Activated gamma-delta T cell (primary cell): ENCODE data around the gene KRTAP10-12.

Experiments
- DNase-seq: peaks from one replicate; lab custom pipeline; 2025; lab: John Stamatoyannopoulos, UW

Gene KRTAP10-12

GRCh38 chr21:44712203-44713028 is 15.4 kb downstream of the KRTAP10-12 start:
- no peak for DNase-seq

GRCh38 chr21:44713130-44713529 is 16.2 kb downstream of the KRTAP10-12 start:
- no peak for DNase-seq

- DNase-seq, result no peak
Measured at GRCh38 chr21:44713846-44714245, 16.9 kb downstream of the KRTAP10-12 start.

- DNase-seq, result no peak
Measured at GRCh38 chr21:44714905-44715304, 17.9 kb downstream of the KRTAP10-12 start.

GRCh38 chr21:44716984-44717383 is 20.0 kb downstream of the KRTAP10-12 start:
- DNase-seq, result no peak

GRCh38 chr21:44718093-44718492 is 21.1 kb downstream of the KRTAP10-12 start:
- DNase-seq, result no peak

GRCh38 chr21:44718571-44718970 is 21.6 kb downstream of the KRTAP10-12 start:
- no peak for DNase-seq

- no peak for DNase-seq
Measured at GRCh38 chr21:44720170-44720569, 23.2 kb downstream of the KRTAP10-12 start.

GRCh38 chr21:44722731-44723130 is 25.8 kb downstream of the KRTAP10-12 start:
- no peak for DNase-seq

- no peak for DNase-seq
Measured at GRCh38 chr21:44723177-44724131, 26.5 kb downstream of the KRTAP10-12 start.

GRCh38 chr21:44724196-44724595 is 27.2 kb downstream of the KRTAP10-12 start:
- DNase-seq, result no peak

- no peak for DNase-seq
Measured at GRCh38 chr21:44724926-44725325, 28.0 kb downstream of the KRTAP10-12 start.

- no peak for DNase-seq
Measured at GRCh38 chr21:44726826-44727225, 29.9 kb downstream of the KRTAP10-12 start.

- no peak for DNase-seq
Measured at GRCh38 chr21:44727321-44727720, 30.3 kb downstream of the KRTAP10-12 start.

- DNase-seq, result no peak
Measured at GRCh38 chr21:44727757-44728156, 30.8 kb downstream of the KRTAP10-12 start.

GRCh38 chr21:44728716-44729115 is 31.7 kb downstream of the KRTAP10-12 start:
- no peak for DNase-seq

- DNase-seq, result no peak
Measured at GRCh38 chr21:44729336-44730027, 32.5 kb downstream of the KRTAP10-12 start.

GRCh38 chr21:44730028-44730395 is 33.0 kb downstream of the KRTAP10-12 start:
- no peak for DNase-seq

- no peak for DNase-seq
Measured at GRCh38 chr21:44730951-44731579, 34.1 kb downstream of the KRTAP10-12 start.

- DNase-seq, result no peak
Measured at GRCh38 chr21:44732263-44732662, 35.3 kb downstream of the KRTAP10-12 start.

- no peak for DNase-seq
Measured at GRCh38 chr21:44732956-44733355, 36.0 kb downstream of the KRTAP10-12 start.
